GM12892 (cell line): ENCODE results near the gene RSPH1.

Source experiments
- POLR2A ChIP-seq: IDR thresholded peaks from 2 replicates; pipeline ENCODE4 v1.6.1; 2011; ENCODE audit warnings: low read depth, low read length, control low read depth
- POLR2AphosphoS5 ChIP-seq: IDR thresholded peaks from 2 replicates; pipeline ENCODE4 v1.6.1; 2011; ENCODE audit warnings: low read depth, low read length, control low read depth
- TAF1 ChIP-seq: IDR thresholded peaks from 2 replicates; pipeline ENCODE4 v1.6.1; 2011; ENCODE audit warnings: low read depth, mild to moderate bottlenecking, control low read depth, low read length, borderline replicate concordance

DNA sequence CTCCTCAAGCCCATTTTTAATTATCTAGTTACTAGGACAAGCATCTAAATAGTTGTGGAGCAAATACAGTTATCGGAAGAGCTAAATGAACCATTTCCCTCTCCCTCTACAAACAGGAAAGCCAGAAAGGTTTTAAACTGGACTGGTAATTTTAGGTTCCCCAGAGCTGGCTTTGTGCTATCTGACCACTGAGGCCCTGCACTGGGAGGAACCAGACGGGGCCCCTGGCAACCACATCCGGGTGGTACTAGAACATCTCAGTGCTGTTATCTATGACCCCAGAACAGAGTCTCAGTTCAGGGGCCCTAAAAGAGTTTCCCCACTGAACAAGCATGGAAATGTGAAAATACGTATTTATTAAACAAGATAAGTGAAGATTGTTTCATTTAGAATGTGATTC is 7.7 kb upstream of the RSPH1 start:
- TF ChIP-seq POLR2AphosphoS5 (no peak), POLR2A (no peak), TAF1 (no peak)
